Measurements from ENCODE around the gene KDM5B.

Gene KDM5B

GRCh38 chr1:202812176-202813026 lies 4.2 kb upstream of the KDM5B start:
- Histone ChIP-seq H3K79me2 (ENCODE audit: control insufficient read depth, insufficient read depth, low read length, unreplicated experiment) (peaks cover 9% of the 10 kb centered on the region), H3K27ac (ENCODE audit: low read depth, low read length) (no peak overlapping the region), H3K4me3 (ENCODE audit: low read depth, low read length) (peak overlapping the region; percentile 87; the same call in 1 of the 2 replicates), H2AFZ (ENCODE audit: low read length, unreplicated experiment) (no peak overlapping the region), H3K4me1 (ENCODE audit: control insufficient read depth, insufficient read depth, low read length, unreplicated experiment) (peaks cover 7% of the 10 kb centered on the region), H3K36me3 (ENCODE audit: insufficient read depth, low read length) (no peaks in the 10 kb centered on the region), H3K27me3 (ENCODE audit: insufficient read depth, low read length) (no peaks in the 10 kb centered on the region)

GRCh38 chr1:202811296-202812175 lies 3.3 kb upstream of the KDM5B start:
- H3K27me3 ChIP-seq (ENCODE audit: insufficient read depth, low read length): no peaks in the 10 kb centered on the region
- peak overlapping the region; percentile 87 for H3K4me3 ChIP-seq (ENCODE audit: low read depth, low read length)
- H3K36me3 ChIP-seq (ENCODE audit: insufficient read depth, low read length): no peaks in the 10 kb centered on the region
- peaks cover 7% of the 10 kb centered on the region for H3K4me1 ChIP-seq (ENCODE audit: control insufficient read depth, insufficient read depth, low read length, unreplicated experiment)
- H2AFZ ChIP-seq (ENCODE audit: low read length, unreplicated experiment): peak overlapping the region; percentile 70
- no peak overlapping the region; the same call in 1 of the 2 replicates for H3K27ac ChIP-seq (ENCODE audit: low read depth, low read length)
- peaks cover 17% of the 10 kb centered on the region for H3K79me2 ChIP-seq (ENCODE audit: control insufficient read depth, insufficient read depth, low read length, unreplicated experiment)

- peak within 1 kb of the TSS; percentile 87 for H3K4me3 ChIP-seq (ENCODE audit: low read depth, low read length)
- peak within 1 kb of the TSS; percentile 26 for H3K27ac ChIP-seq (ENCODE audit: low read depth, low read length)
- no peaks in the 10 kb centered on the region for H3K36me3 ChIP-seq (ENCODE audit: insufficient read depth, low read length)
- H3K4me1 ChIP-seq (ENCODE audit: control insufficient read depth, insufficient read depth, low read length, unreplicated experiment): peaks cover 12% of the 10 kb centered on the region
- peak within 1 kb of the TSS; percentile 85 for H2AFZ ChIP-seq (ENCODE audit: low read length, unreplicated experiment)
- H3K27me3 ChIP-seq (ENCODE audit: insufficient read depth, low read length): no peaks in the 10 kb centered on the region
- H3K79me2 ChIP-seq (ENCODE audit: control insufficient read depth, insufficient read depth, low read length, unreplicated experiment): peaks cover 25% of the 10 kb centered on the region
These were observed 2.5 kb upstream of the KDM5B start, which contains the start of gene PCAT6 for GRCh38 chr1:202810615-202811295. TSS of gene PCAT6 (plus strand) at chr1:202810954.

- Histone ChIP-seq H3K27ac (ENCODE audit: low read depth, low read length) (peak overlapping the region; percentile 26; the same call in 1 of the 2 replicates), H2AFZ (ENCODE audit: low read length, unreplicated experiment) (peak overlapping the region; percentile 85)
These were observed 2.0 kb upstream of the KDM5B start for GRCh38 chr1:202810193-202810614.

GRCh38 chr1:202809597-202810159 lies 1.5 kb upstream of the KDM5B start:
- peaks cover 36% of the 10 kb centered on the region for H3K79me2 ChIP-seq (ENCODE audit: control insufficient read depth, insufficient read depth, low read length, unreplicated experiment)
- no peak overlapping the region for H2AFZ ChIP-seq (ENCODE audit: low read length, unreplicated experiment)
- no peaks in the 10 kb centered on the region for H3K36me3 ChIP-seq (ENCODE audit: insufficient read depth, low read length)
- H3K4me3 ChIP-seq (ENCODE audit: low read depth, low read length): peak overlapping the region; percentile 87
- no peaks in the 10 kb centered on the region for H3K27me3 ChIP-seq (ENCODE audit: insufficient read depth, low read length)
- H3K27ac ChIP-seq (ENCODE audit: low read depth, low read length): no peak overlapping the region
- peaks cover 23% of the 10 kb centered on the region for H3K4me1 ChIP-seq (ENCODE audit: control insufficient read depth, insufficient read depth, low read length, unreplicated experiment)

More at GRCh38 chr1:202810193-202810614, 2.0 kb upstream of the KDM5B start:
- peak overlapping the region; percentile 87 for H3K4me3 ChIP-seq (ENCODE audit: low read depth, low read length)
- peaks cover 31% of the 10 kb centered on the region for H3K79me2 ChIP-seq (ENCODE audit: control insufficient read depth, insufficient read depth, low read length, unreplicated experiment)
- peaks cover 17% of the 10 kb centered on the region for H3K4me1 ChIP-seq (ENCODE audit: control insufficient read depth, insufficient read depth, low read length, unreplicated experiment)
- no peaks in the 10 kb centered on the region for H3K36me3 ChIP-seq (ENCODE audit: insufficient read depth, low read length)
- H3K27me3 ChIP-seq (ENCODE audit: insufficient read depth, low read length): no peaks in the 10 kb centered on the region

GRCh38 chr1:202807451-202807925 lies 733 bp downstream of the KDM5B start:
- Histone ChIP-seq H3K27ac (ENCODE audit: low read depth, low read length) (peak overlapping the region; percentile 53), H2AFZ (ENCODE audit: low read length, unreplicated experiment) (peak overlapping the region; percentile 71), H3K36me3 (ENCODE audit: insufficient read depth, low read length) (no peaks in the 10 kb centered on the region), H3K79me2 (ENCODE audit: control insufficient read depth, insufficient read depth, low read length, unreplicated experiment) (peaks cover 58% of the 10 kb centered on the region), H3K4me1 (ENCODE audit: control insufficient read depth, insufficient read depth, low read length, unreplicated experiment) (peaks cover 41% of the 10 kb centered on the region), H3K27me3 (ENCODE audit: insufficient read depth, low read length) (no peaks in the 10 kb centered on the region), H3K4me3 (ENCODE audit: low read depth, low read length) (peak overlapping the region; percentile 92)

- H3K4me1 ChIP-seq (ENCODE audit: control insufficient read depth, insufficient read depth, low read length, unreplicated experiment): peaks cover 43% of the 10 kb centered on the region
- peak overlapping the region; percentile 31 for H2AFZ ChIP-seq (ENCODE audit: low read length, unreplicated experiment)
- H3K27ac ChIP-seq (ENCODE audit: low read depth, low read length): peak overlapping the region; percentile 46
- peaks cover 63% of the 10 kb centered on the region for H3K79me2 ChIP-seq (ENCODE audit: control insufficient read depth, insufficient read depth, low read length, unreplicated experiment)
- H3K27me3 ChIP-seq (ENCODE audit: insufficient read depth, low read length): no peaks in the 10 kb centered on the region
- H3K4me3 ChIP-seq (ENCODE audit: low read depth, low read length): peak overlapping the region; percentile 92
- H3K36me3 ChIP-seq (ENCODE audit: insufficient read depth, low read length): no peaks in the 10 kb centered on the region
These were observed 1.3 kb downstream of the KDM5B start for GRCh38 chr1:202806845-202807450.

GRCh38 chr1:202805886-202806844 lies 2.1 kb downstream of the KDM5B start:
- Histone ChIP-seq H3K27ac (ENCODE audit: low read depth, low read length) (peak overlapping the region; percentile 46), H3K36me3 (ENCODE audit: insufficient read depth, low read length) (no peaks in the 10 kb centered on the region), H2AFZ (ENCODE audit: low read length, unreplicated experiment) (peak overlapping the region; percentile 15), H3K4me1 (ENCODE audit: control insufficient read depth, insufficient read depth, low read length, unreplicated experiment) (peaks cover 39% of the 10 kb centered on the region), H3K4me3 (ENCODE audit: low read depth, low read length) (peak overlapping the region; percentile 92), H3K27me3 (ENCODE audit: insufficient read depth, low read length) (no peaks in the 10 kb centered on the region), H3K79me2 (ENCODE audit: control insufficient read depth, insufficient read depth, low read length, unreplicated experiment) (peaks cover 71% of the 10 kb centered on the region)

- Histone ChIP-seq H2AFZ (ENCODE audit: low read length, unreplicated experiment) (no peak overlapping the region), H3K36me3 (ENCODE audit: insufficient read depth, low read length) (no peaks in the 10 kb centered on the region), H3K27me3 (ENCODE audit: insufficient read depth, low read length) (no peaks in the 10 kb centered on the region), H3K4me3 (ENCODE audit: low read depth, low read length) (peak overlapping the region; percentile 92), H3K4me1 (ENCODE audit: control insufficient read depth, insufficient read depth, low read length, unreplicated experiment) (peaks cover 39% of the 10 kb centered on the region), H3K79me2 (ENCODE audit: control insufficient read depth, insufficient read depth, low read length, unreplicated experiment) (peaks cover 90% of the 10 kb centered on the region), H3K27ac (ENCODE audit: low read depth, low read length) (peak overlapping the region; percentile 46; the same call in 1 of the 2 replicates)
These were observed 4.1 kb downstream of the KDM5B start for GRCh38 chr1:202804126-202804525.
